Prostate gland (tissue), 2 donors: ENCODE measurements around the gene PADI2. TPM values are rescaled to one million over a fixed set of nuclear protein-coding genes. Genes with fewer than 3 reads are reported as not detected.

Experiments used
- DNase-seq: peaks from one replicate; pipeline ENCODE4 v3.0.0-alpha.2; 2019; ENCODE audit warnings: low spot score
- H3K27ac ChIP-seq, 2 donors: fragments of 200-600 bp; sonication (generic); 2 replicates each; pipeline ENCODE4 v1.5.1; 2017 to 2019
- H3K27me3 ChIP-seq: fragments of 200-600 bp; sonication (generic); replicated peaks from 2 replicates; pipeline ENCODE4 v1.5.1; 2019; ENCODE audit not compliant: insufficient read depth
- H3K36me3 ChIP-seq, 2 donors: fragments of 200-600 bp; sonication (generic); 1 replicate in 1 of 2; 2 replicates in 1 of 2; pipeline versions ENCODE4 v1.5.1 to v1.8.1; 2017 to 2019
- H3K4me1 ChIP-seq: fragments of 200-600 bp; sonication (generic); replicated peaks from 2 replicates; pipeline ENCODE4 v1.5.1; 2019
- H3K4me3 ChIP-seq, 2 donors: fragments of 200-600 bp; sonication (generic); 2 replicates each; pipeline ENCODE4 v1.5.1; 2017 to 2019
- H3K9me3 ChIP-seq: fragments of 200-600 bp; sonication (generic); 2 replicates; pipeline ENCODE4 v1.5.1; 2017
- CTCF ChIP-seq, 4 experiments: fragments of 200-600 bp in 2 of 4; fragments of 450-650 bp in 2 of 4; sonication (generic) in 2 of 4; IDR thresholded peaks; 1 replicate in 3 of 4; 2 replicates in 1 of 4; pipeline ENCODE4 v1.5.1; 2016 to 2019; ENCODE audit warnings: antibody characterized with exemption in 4 of 4, mild to moderate bottlenecking in 2 of 4, moderate library complexity in 2 of 4
- POLR2A ChIP-seq: fragments of 450-650 bp; IDR thresholded peaks from one replicate; pipeline ENCODE4 v1.6.1; 2016; ENCODE audit warnings: antibody characterized with exemption, mild to moderate bottlenecking
- POLR2AphosphoS5 ChIP-seq: sonication (generic); formaldehyde crosslinking; IDR thresholded peaks from one replicate; pipeline ENCODE4 v1.6.1; 2017; ENCODE audit warnings: antibody characterized with exemption
- WGBS: methylation state at CpG from one replicate; pipeline ENCODE4 v1.1.5; 2018; 5-methylcytosine and 5-hydroxymethylcytosine counted together
- intact Hi-C: fragments of 100-400 bp; cut with DNase I; formaldehyde crosslinking; loops from one replicate; pipeline ENCODE4 v1.14.2; 2022
- total RNA-seq, 2 donors: library from RNA; depleted of rRNA; stranded (reverse); fragments of >200 nt; gene quantifications; one replicate each; pipeline ENCODE4 v1.1.0, GENCODE V29; 2016

PADI2 gene
- total RNA-seq, 2 donors from 2014 or later: 1.1 to 5.0 TPM

GRCh38 chr1:17165823-17166222 lies 46.6 kb upstream of the PADI2 start:
- H3K27me3 ChIP-seq: no peaks in the 10 kb centered on the region
- H3K9me3 ChIP-seq: no peaks in the 10 kb centered on the region
- no peak overlapping the region for H3K27ac ChIP-seq
- H3K36me3 ChIP-seq: no peaks in the 10 kb centered on the region
- no peak overlapping the region for H3K4me3 ChIP-seq
- WGBS: 81% methylated on average over 1 of the region's 1 CpG
- TF ChIP-seq CTCF (IDR thresholded peaks at IDR 0.05): no peak
- no peak for TF ChIP-seq POLR2A
- TF ChIP-seq POLR2AphosphoS5: no peak
- intact Hi-C loops: no loop called here
- DNase-seq: no peak
- no peaks in the 10 kb centered on the region for H3K4me1 ChIP-seq

GRCh38 chr1:17163789-17164666 lies 44.8 kb upstream of the PADI2 start:
- WGBS: 90% methylated on average over 16 of the region's 16 CpGs
- intact Hi-C loops: no loop called here
- H3K27ac ChIP-seq: no peak overlapping the region
- no peak for DNase-seq
- H3K36me3 ChIP-seq: no peaks in the 10 kb centered on the region
- no peaks in the 10 kb centered on the region for H3K27me3 ChIP-seq
- no peaks in the 10 kb centered on the region for H3K9me3 ChIP-seq
- H3K4me1 ChIP-seq: no peaks in the 10 kb centered on the region
- H3K4me3 ChIP-seq: no peak overlapping the region
- TF ChIP-seq POLR2AphosphoS5 (no peak), POLR2A (no peak), CTCF (IDR thresholded peaks at IDR 0.05) (no peak)

GRCh38 chr1:17163371-17163770 lies 44.1 kb upstream of the PADI2 start:
- no peak for TF ChIP-seq POLR2AphosphoS5
- no peak for TF ChIP-seq POLR2A
- no peak for TF ChIP-seq CTCF (IDR thresholded peaks at IDR 0.05)
- Histone ChIP-seq H3K27me3 (no peaks in the 10 kb centered on the region), H3K27ac (no peak overlapping the region), H3K36me3 (no peaks in the 10 kb centered on the region), H3K9me3 (no peaks in the 10 kb centered on the region), H3K4me3 (no peak overlapping the region), H3K4me1 (no peaks in the 10 kb centered on the region)
- DNase-seq: no peak
- intact Hi-C loops: no loop called here
- 92% methylated on average over 7 of the region's 7 CpGs for WGBS

GRCh38 chr1:17162941-17163340 lies 43.7 kb upstream of the PADI2 start:
- Histone ChIP-seq H3K27ac (no peak overlapping the region), H3K36me3 (no peaks in the 10 kb centered on the region), H3K27me3 (no peaks in the 10 kb centered on the region), H3K9me3 (no peaks in the 10 kb centered on the region), H3K4me3 (no peak overlapping the region), H3K4me1 (no peaks in the 10 kb centered on the region)
- 78% methylated on average over 7 of the region's 7 CpGs for WGBS
- TF ChIP-seq POLR2A: no peak
- TF ChIP-seq CTCF (IDR thresholded peaks at IDR 0.05): no peak
- no peak for TF ChIP-seq POLR2AphosphoS5
- intact Hi-C loops: no loop called here
- no peak for DNase-seq
